ENCODE data around the gene AHDC1.

Gene AHDC1

DNA sequence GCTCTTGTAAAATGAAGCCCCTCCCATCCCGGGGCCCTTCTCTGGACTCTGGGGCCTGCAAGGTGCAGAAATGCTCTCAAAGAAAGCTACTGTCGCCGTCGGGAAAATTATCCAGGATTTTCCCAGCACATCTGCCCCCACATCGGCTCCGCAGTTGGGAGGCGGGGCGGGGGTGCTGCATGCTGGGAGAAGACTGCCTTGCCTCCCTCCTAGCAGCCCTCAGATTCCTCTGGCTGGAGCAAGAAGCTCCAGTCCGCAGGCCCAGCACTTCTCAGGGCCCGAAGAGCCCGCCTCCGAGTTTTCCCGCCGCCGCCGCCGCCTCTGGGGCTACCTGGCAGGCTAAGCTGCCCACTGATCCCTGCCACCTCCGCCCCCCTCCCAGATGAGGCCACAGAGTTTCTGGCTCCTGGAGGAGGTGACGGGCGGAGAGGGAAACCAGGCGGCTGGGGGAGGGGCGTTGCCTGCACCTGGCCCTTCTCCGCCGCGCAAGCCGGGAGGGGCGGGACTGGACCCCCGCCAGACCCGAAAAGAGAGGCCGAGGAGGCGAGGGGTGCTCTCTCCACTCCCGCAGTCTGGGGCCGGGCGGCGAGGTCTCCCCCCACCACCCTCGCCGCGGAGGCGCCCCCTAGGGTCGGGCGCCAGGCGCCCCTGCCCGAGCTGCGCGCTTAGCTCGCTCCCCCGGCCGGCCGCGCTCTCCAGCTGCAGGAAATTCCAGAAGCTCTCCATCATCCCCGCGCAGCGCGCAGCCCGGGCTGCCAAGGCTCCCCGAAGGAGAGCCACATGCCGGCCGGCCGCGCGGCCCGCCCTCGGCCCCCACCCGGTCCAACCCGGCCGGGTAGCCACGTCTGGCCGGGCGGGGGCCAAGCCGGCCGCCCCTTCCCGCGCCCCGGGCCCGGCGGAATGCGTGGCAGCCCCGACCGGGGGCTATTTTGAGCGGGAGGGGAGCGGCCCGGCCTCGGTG, 28.8 kb downstream of the AHDC1 start:
- Histone ChIP-seq H3F3A (ENCODE audit: control insufficient read depth, insufficient read depth) (peaks cover 8% of the 10 kb centered on the region; the same call in 1 of the 2 replicates), H3K9me3 (ENCODE audit: control insufficient read depth, insufficient read depth, low read length) (no peaks in the 10 kb centered on the region), H4K20me1 (ENCODE audit: control insufficient read depth, insufficient read depth, low read depth, low read length) (peaks cover 17% of the 10 kb centered on the region; the same call in 1 of the 2 replicates), H3K9me2 (replicated peaks; ENCODE audit: control insufficient read depth, low read length) (no peaks in the 10 kb centered on the region), H3K27me3 (ENCODE audit: control insufficient read depth, low read length) (peaks cover 9% of the 10 kb centered on the region; the same call in 1 of the 2 replicates), H3K27ac (ENCODE audit: low read depth, low read length) (no peak overlapping the region), H3K36me3 (ENCODE audit: control insufficient read depth, low read length) (no peaks in the 10 kb centered on the region), H3K79me2 (ENCODE audit: control insufficient read depth, low read length) (no peaks in the 10 kb centered on the region; the same call in 1 of the 2 replicates), H3K4me2 (ENCODE audit: low read length) (peak overlapping the region; percentile 73), H3K4me3 (ENCODE audit: low read length) (peak overlapping the region; percentile 68), H3K4me1 (ENCODE audit: control insufficient read depth, low read length) (peaks cover 51% of the 10 kb centered on the region)
- no peak for TF ChIP-seq EZH2phosphoT487 (IDR thresholded peaks at IDR 0.05; ENCODE audit: borderline replicate concordance, low read length)
- TF ChIP-seq, protein P1, sequence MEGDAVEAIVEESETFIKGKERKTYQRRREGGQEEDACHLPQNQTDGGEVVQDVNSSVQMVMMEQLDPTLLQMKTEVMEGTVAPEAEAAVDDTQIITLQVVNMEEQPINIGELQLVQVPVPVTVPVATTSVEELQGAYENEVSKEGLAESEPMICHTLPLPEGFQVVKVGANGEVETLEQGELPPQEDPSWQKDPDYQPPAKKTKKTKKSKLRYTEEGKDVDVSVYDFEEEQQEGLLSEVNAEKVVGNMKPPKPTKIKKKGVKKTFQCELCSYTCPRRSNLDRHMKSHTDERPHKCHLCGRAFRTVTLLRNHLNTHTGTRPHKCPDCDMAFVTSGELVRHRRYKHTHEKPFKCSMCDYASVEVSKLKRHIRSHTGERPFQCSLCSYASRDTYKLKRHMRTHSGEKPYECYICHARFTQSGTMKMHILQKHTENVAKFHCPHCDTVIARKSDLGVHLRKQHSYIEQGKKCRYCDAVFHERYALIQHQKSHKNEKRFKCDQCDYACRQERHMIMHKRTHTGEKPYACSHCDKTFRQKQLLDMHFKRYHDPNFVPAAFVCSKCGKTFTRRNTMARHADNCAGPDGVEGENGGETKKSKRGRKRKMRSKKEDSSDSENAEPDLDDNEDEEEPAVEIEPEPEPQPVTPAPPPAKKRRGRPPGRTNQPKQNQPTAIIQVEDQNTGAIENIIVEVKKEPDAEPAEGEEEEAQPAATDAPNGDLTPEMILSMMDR (IDR thresholded peaks at IDR 0.05; ENCODE audit: low read depth, low read length, poor library complexity, severe bottlenecking): peak; percentile 62

DNA sequence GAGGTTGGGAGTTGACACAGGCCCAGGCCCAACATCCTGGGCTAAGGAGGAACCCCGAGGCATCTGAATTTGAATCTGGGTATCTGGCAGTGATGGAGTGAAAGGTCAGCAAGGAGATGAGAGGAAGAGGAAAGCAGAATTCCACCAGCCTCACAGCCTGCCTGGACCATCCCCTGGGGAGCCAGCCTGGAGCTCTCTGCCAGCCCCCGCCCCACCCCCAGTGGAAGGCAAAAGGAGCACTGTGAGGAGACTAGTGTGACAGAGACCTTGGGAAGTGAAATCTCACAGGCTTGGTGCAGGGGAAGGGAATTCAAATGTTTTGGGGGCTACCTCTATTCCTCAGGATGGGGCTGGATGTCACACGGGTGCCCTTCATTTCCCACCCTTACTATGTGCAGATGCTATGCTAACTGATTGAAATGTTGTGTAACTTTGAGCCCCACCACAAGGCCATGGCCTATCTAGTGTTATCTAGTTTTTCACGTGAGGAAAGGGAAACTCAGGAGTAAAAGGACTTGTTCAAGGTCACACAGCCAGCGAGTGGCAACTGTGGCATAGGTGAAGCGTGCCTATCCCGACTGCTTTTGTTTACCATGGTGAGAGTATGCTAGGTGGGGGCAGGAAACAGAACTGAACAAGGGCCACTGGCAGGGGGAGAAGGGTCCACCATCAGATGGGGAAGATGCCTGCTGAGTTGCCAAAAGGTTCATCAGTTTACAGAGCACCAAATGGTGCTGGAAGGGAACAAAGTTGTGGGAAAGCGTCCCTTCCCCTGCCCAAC, 29.8 kb downstream of the AHDC1 start:
- H3K4me1 ChIP-seq (ENCODE audit: control insufficient read depth, low read length): peaks cover 51% of the 10 kb centered on the region
- H3K27ac ChIP-seq (ENCODE audit: low read depth, low read length): no peak overlapping the region
- TF ChIP-seq, protein P1 (IDR thresholded peaks at IDR 0.05; ENCODE audit: low read depth, low read length, poor library complexity, severe bottlenecking): no peak
- TF ChIP-seq EZH2phosphoT487 (IDR thresholded peaks at IDR 0.05; ENCODE audit: borderline replicate concordance, low read length): no peak
- peaks cover 4% of the 10 kb centered on the region; the same call in 1 of the 2 replicates for H3F3A ChIP-seq (ENCODE audit: control insufficient read depth, insufficient read depth)
- no peaks in the 10 kb centered on the region for H3K9me2 ChIP-seq (replicated peaks; ENCODE audit: control insufficient read depth, low read length)
- no peaks in the 10 kb centered on the region; the same call in 1 of the 2 replicates for H3K79me2 ChIP-seq (ENCODE audit: control insufficient read depth, low read length)
- H3K36me3 ChIP-seq (ENCODE audit: control insufficient read depth, low read length): no peaks in the 10 kb centered on the region
- H3K9me3 ChIP-seq (ENCODE audit: control insufficient read depth, insufficient read depth, low read length): no peaks in the 10 kb centered on the region
- peaks cover 14% of the 10 kb centered on the region; the same call in 1 of the 2 replicates for H3K27me3 ChIP-seq (ENCODE audit: control insufficient read depth, low read length)
- no peak overlapping the region for H3K4me3 ChIP-seq (ENCODE audit: low read length)
- H3K4me2 ChIP-seq (ENCODE audit: low read length): no peak overlapping the region
- H4K20me1 ChIP-seq (ENCODE audit: control insufficient read depth, insufficient read depth, low read depth, low read length): peaks cover 20% of the 10 kb centered on the region; the same call in 1 of the 2 replicates

DNA sequence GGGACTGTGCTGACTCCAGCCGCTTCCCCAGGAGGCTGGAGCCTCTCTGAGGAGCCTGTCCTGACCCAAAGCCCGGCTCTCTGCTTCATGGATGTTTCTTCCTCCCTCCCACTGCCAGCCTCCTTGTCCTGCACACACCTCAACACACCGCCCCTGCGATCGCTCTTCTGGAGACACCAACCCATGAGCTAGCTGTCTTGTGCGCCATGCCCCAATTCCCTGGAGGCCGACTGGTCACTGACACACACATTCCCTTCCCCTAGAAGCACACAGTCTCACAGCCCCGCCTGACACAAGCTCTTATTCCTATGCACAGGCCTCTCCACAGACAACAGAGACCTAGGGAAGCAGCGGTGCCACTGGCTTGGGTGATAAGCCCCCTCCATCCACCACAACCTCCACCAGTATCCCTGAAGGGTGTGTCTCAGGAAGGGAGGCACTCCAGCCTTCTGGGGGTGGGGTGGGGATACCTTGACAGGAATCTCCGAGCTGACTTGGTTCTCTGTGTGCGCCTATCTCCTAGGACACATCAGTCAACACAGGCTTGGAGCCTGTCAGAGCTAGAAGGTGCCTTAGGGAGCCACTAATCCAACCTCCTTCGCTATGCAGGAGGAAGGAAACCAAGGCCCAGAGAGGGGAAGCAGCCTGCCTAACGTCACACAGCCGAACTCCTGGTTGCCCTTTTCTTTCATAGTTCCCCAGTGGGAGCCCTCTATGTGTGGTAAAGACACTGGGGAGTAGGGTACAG, 31.1 kb downstream of the AHDC1 start:
- H3K27me3 ChIP-seq (ENCODE audit: control insufficient read depth, low read length): peaks cover 16% of the 10 kb centered on the region; the same call in 1 of the 2 replicates
- no peak overlapping the region for H3K4me2 ChIP-seq (ENCODE audit: low read length)
- TF ChIP-seq EZH2phosphoT487 (IDR thresholded peaks at IDR 0.05; ENCODE audit: borderline replicate concordance, low read length): no peak
- TF ChIP-seq, protein P1 (IDR thresholded peaks at IDR 0.05; ENCODE audit: low read depth, low read length, poor library complexity, severe bottlenecking): no peak
- H3F3A ChIP-seq (ENCODE audit: control insufficient read depth, insufficient read depth): peaks cover 8% of the 10 kb centered on the region; the same call in 1 of the 2 replicates
- H3K36me3 ChIP-seq (ENCODE audit: control insufficient read depth, low read length): no peaks in the 10 kb centered on the region
- H4K20me1 ChIP-seq (ENCODE audit: control insufficient read depth, insufficient read depth, low read depth, low read length): peaks cover 20% of the 10 kb centered on the region; the same call in 1 of the 2 replicates
- H3K9me3 ChIP-seq (ENCODE audit: control insufficient read depth, insufficient read depth, low read length): no peaks in the 10 kb centered on the region
- H3K4me3 ChIP-seq (ENCODE audit: low read length): no peak overlapping the region
- H3K9me2 ChIP-seq (replicated peaks; ENCODE audit: control insufficient read depth, low read length): no peaks in the 10 kb centered on the region
- H3K27ac ChIP-seq (ENCODE audit: low read depth, low read length): no peak overlapping the region
- peaks cover 57% of the 10 kb centered on the region for H3K4me1 ChIP-seq (ENCODE audit: control insufficient read depth, low read length)
- H3K79me2 ChIP-seq (ENCODE audit: control insufficient read depth, low read length): no peaks in the 10 kb centered on the region; the same call in 1 of the 2 replicates
